ENCODE measurements around the gene MRC2.

MRC2 gene

GRCh38 chr17:62739645-62740388, 112.3 kb downstream of the MRC2 start:
- H3K79me2 ChIP-seq (ENCODE audit: insufficient read depth, low read length): no peaks in the 10 kb centered on the region
- no peak overlapping the region for H3K4me3 ChIP-seq (ENCODE audit: low read length, poor library complexity, severe bottlenecking)
- H3F3A ChIP-seq (ENCODE audit: low read depth): no peaks in the 10 kb centered on the region
- no peaks in the 10 kb centered on the region for H3K9me3 ChIP-seq (ENCODE audit: insufficient read depth, low read depth, low read length)
- no peak for TF ChIP-seq CTCF (conservative IDR thresholded peaks at IDR 0.05; ENCODE audit: low read length)
- TF ChIP-seq EZH2phosphoT487 (IDR thresholded peaks at IDR 0.05; ENCODE audit: borderline replicate concordance): no peak
- no peak overlapping the region for H3K4me2 ChIP-seq (ENCODE audit: low read depth, low read length, poor library complexity, severe bottlenecking)
- no peaks in the 10 kb centered on the region for H3K27me3 ChIP-seq (ENCODE audit: insufficient read depth, low read length, poor library complexity, severe bottlenecking)
- H4K20me1 ChIP-seq (ENCODE audit: insufficient read depth, low read length, poor library complexity, severe bottlenecking): no peaks in the 10 kb centered on the region
- H2AFZ ChIP-seq (ENCODE audit: low read length): no peak overlapping the region
- H3K9me2 ChIP-seq (replicated peaks; ENCODE audit: low read depth, low read length): no peaks in the 10 kb centered on the region
- no peaks in the 10 kb centered on the region for H3K36me3 ChIP-seq (ENCODE audit: insufficient read depth, low read length)
- no peaks in the 10 kb centered on the region for H3K4me1 ChIP-seq (ENCODE audit: insufficient read depth, low read length, poor library complexity, severe bottlenecking)
- H3K9ac ChIP-seq (ENCODE audit: low read depth, low read length, poor library complexity, severe bottlenecking): no peak overlapping the region

- no peaks in the 10 kb centered on the region for H3K79me2 ChIP-seq (ENCODE audit: insufficient read depth, low read length)
- no peaks in the 10 kb centered on the region for H3K36me3 ChIP-seq (ENCODE audit: insufficient read depth, low read length)
- H4K20me1 ChIP-seq (ENCODE audit: insufficient read depth, low read length, poor library complexity, severe bottlenecking): no peaks in the 10 kb centered on the region
- no peaks in the 10 kb centered on the region for H3K4me1 ChIP-seq (ENCODE audit: insufficient read depth, low read length, poor library complexity, severe bottlenecking)
- H3K9me2 ChIP-seq (replicated peaks; ENCODE audit: low read depth, low read length): no peaks in the 10 kb centered on the region
- no peaks in the 10 kb centered on the region for H3K27me3 ChIP-seq (ENCODE audit: insufficient read depth, low read length, poor library complexity, severe bottlenecking)
- H3K4me2 ChIP-seq (ENCODE audit: low read depth, low read length, poor library complexity, severe bottlenecking): no peak overlapping the region
- H3F3A ChIP-seq (ENCODE audit: low read depth): no peaks in the 10 kb centered on the region
- TF ChIP-seq CTCF (conservative IDR thresholded peaks at IDR 0.05; ENCODE audit: low read length) (no peak), EZH2phosphoT487 (IDR thresholded peaks at IDR 0.05; ENCODE audit: borderline replicate concordance) (no peak)
- H3K4me3 ChIP-seq (ENCODE audit: low read length, poor library complexity, severe bottlenecking): no peak overlapping the region
- no peak overlapping the region for H2AFZ ChIP-seq (ENCODE audit: low read length)
- H3K9me3 ChIP-seq (ENCODE audit: insufficient read depth, low read depth, low read length): no peaks in the 10 kb centered on the region
- H3K9ac ChIP-seq (ENCODE audit: low read depth, low read length, poor library complexity, severe bottlenecking): no peak overlapping the region
These were observed 113.8 kb downstream of the MRC2 start for GRCh38 chr17:62741290-62741689.

Measured in Loucy (cell line).